Epithelial cell of proximal tubule (primary cell): ENCODE measurements around the gene ASMTL. TPM values are rescaled to one million over a fixed set of nuclear protein-coding genes. Genes with fewer than 3 reads are reported as not detected.

Experiments
- DNase-seq: peaks from one replicate; pipeline ENCODE4 v3.0.0-alpha.2; 2011; ENCODE audit warnings: low read depth
- H3K4me3 ChIP-seq: 2 replicates; pipeline ENCODE4 v1.5.1; 2011; ENCODE audit warnings: low read depth, mild to moderate bottlenecking, low read length
- CTCF ChIP-seq: conservative IDR thresholded peaks from 2 replicates; pipeline ENCODE4 v1.5.1; 2012; ENCODE audit warnings: low read depth, mild to moderate bottlenecking, low read length
- total RNA-seq: library from RNA; depleted of rRNA; stranded (reverse); fragments of >200 nt; gene quantifications from 2 replicates; pipeline ENCODE4 v1.2.3, GENCODE V29; 2015

Gene ASMTL
- total RNA-seq, 1 donor from 2014 or later, result 14.4 TPM

- peak overlapping the region; percentile 72 for H3K4me3 ChIP-seq
- DNase-seq, result no peak
- TF ChIP-seq CTCF, result peak; percentile 86
These were observed 1.5 kb upstream of the ASMTL start for GRCh38 chrX:1453951-1454785.

- TF ChIP-seq CTCF, result no peak
- H3K4me3 ChIP-seq, result peak overlapping the region; percentile 72
- no peak for DNase-seq
These were observed 680 bp upstream of the ASMTL start for GRCh38 chrX:1453395-1453783.

- H3K4me3 ChIP-seq, result peak overlapping the region; percentile 97
- no peak for TF ChIP-seq CTCF
- no peak for DNase-seq
These were observed 821 bp downstream of the ASMTL start for GRCh38 chrX:1451661-1452515.

- TF ChIP-seq CTCF, result no peak
- H3K4me3 ChIP-seq, result peak overlapping the region; percentile 97
- no peak for DNase-seq
These were observed 1.5 kb downstream of the ASMTL start for GRCh38 chrX:1451251-1451660.

GRCh38 chrX:1450361-1451161, 2.1 kb downstream of the ASMTL start:
- no peak for TF ChIP-seq CTCF
- H3K4me3 ChIP-seq, result no peak overlapping the region
- no peak for DNase-seq

GRCh38 chrX:1449823-1450149, 2.9 kb downstream of the ASMTL start:
- H3K4me3 ChIP-seq, result no peak overlapping the region
- no peak for DNase-seq
- no peak for TF ChIP-seq CTCF
